HEK293 (cell line): Measurements from ENCODE around the gene INPP5A.

ENCODE experiments used
- ZNF292 ChIP-seq: fragments of 450-650 bp; formaldehyde crosslinking; IDR thresholded peaks from 2 replicates; pipeline ENCODE4 v1.5.1; 2016; ENCODE audit warnings: low read depth, missing biosample characterization, missing genetic modification characterization, borderline replicate concordance
- ZNF513 ChIP-seq: fragments of 450-650 bp; IDR thresholded peaks from 2 replicates; pipeline ENCODE4 v1.5.1; 2018; ENCODE audit warnings: missing biosample characterization, missing genetic modification characterization
- TF ChIP-seq, protein P1 (sequence below): fragments of 450-650 bp; formaldehyde crosslinking; IDR thresholded peaks from 2 replicates; pipeline ENCODE4 v1.5.1; 2016; ENCODE audit warnings: missing biosample characterization, missing genetic modification characterization

DNA sequence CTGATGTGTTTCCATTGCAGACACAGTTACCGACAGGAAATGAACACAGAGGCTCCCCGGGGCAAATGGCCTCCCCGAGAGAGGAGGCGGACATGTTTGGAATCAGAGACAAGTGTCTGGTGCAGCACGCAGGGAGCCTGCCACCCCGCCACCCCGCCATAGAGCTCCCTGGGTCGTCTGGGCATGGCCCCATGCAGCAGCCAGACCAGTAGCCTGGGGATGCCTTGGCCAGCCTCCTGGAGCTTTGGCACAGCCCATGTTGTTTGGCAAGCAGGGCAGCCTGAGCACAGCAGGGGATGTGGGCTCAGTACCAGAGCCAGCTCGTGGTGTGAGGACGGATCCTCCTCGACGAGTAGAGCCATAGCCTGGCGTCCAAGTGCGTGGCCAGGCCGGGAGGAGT lies 167.6 kb downstream of the INPP5A start:
- TF ChIP-seq, protein P1, sequence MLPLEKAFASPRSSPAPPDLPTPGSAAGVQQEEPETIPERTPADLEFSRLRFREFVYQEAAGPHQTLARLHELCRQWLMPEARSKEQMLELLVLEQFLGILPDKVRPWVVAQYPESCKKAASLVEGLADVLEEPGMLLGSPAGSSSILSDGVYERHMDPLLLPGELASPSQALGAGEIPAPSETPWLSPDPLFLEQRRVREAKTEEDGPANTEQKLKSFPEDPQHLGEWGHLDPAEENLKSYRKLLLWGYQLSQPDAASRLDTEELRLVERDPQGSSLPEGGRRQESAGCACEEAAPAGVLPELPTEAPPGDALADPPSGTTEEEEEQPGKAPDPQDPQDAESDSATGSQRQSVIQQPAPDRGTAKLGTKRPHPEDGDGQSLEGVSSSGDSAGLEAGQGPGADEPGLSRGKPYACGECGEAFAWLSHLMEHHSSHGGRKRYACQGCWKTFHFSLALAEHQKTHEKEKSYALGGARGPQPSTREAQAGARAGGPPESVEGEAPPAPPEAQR (tag by site-specific recombination), result no peak
- TF ChIP-seq ZNF292 (tag by site-specific recombination) (no peak), ZNF513 (tag by site-specific recombination) (no peak)
